Fibroblast of skin of left quadriceps (primary cell): Measurements from ENCODE around the gene F12.

ENCODE experiments used
- DNase-seq, 2 experiments: peaks; one replicate each; pipeline ENCODE4 v3.0.0-alpha.2; 2013; ENCODE audit warnings: low read depth in 2 of 2

The F12 gene

DNA sequence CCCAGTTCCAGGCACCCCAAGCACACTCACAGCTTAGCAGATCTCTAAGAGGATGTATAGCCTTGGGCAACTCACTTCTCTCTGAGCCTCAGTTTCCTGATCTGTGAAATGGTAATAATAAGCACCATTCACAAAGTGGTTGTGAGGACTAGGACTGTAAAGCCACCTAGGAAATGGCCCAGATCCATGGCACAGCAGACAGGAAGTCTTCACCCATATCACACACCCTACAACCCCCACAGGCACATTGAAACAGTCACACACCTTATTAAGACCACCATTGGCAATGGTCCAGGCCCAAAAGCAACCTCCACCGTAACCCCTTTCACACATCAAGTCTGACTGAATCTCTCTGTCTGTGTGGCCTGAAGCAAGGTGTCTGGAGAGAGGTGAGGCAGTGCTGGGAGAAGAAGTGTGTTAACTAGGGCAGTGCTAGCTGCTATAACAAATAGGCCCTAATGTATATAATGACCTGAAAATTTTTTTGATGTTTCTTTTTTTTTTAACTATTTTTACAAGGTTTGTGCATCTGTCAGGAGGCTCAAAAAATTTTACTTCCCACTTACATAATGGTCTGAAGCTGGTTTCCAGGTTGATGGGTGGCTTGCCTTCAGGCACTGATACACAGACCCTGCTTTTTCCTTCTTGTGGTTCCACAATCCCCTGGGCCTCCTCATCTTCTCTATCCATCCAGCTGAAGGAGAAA, 54.0 kb downstream of the F12 start:
- no peak for DNase-seq

GRCh38 chr5:177354711-177355110, 54.7 kb downstream of the F12 start:
- DNase-seq = no peak

DNA sequence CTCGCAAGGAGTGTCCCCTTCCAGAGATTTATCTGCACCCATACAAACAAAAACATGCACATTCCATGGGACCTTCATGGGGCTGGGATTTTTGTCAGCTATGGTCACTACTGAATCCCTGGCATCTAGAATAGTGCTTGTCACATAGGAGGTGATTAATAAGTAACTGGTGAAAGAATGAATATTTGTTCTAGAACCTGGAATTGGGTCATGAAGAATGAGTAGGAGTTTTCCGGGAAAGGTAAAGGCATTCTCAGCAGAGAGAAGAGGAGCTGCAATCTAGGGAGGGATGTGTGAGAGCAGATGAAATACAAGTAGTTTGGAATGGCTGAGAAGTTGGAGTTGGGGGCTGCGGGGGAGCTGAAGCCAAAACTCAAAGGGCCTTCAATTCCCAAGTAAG, 55.1 kb downstream of the F12 start:
- no peak for DNase-seq

DNA sequence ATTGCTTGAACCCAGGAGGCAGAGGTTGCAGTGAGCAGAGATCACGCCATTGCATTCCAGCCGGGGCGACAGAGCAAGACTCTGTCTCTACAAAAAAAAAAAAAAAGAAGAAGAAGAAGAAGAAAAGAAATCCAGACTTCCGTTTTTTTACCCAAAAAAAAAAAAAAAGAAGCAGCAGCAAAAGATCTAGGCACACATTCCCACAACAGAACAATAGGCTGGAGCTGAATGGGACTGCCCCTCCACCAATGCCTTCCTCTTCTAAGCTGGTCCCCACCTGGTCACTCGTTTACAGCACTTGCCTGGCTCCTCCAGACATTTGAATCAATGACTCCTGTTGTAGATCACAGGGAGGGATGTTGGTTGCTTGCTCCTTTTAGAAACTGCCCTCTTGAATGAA, 56.3 kb downstream of the F12 start:
- DNase-seq = no peak
